Subcutaneous adipose tissue (tissue), 4 donors: Measurements from ENCODE around the gene COL18A1. TPM values are rescaled to one million over a fixed set of nuclear protein-coding genes. Genes with fewer than 3 reads are reported as not detected.

Experiments used
- total RNA-seq, 4 donors: library from RNA; depleted of rRNA; stranded (reverse); fragments of >200 nt; gene quantifications; one replicate each; pipeline ENCODE4 v1.1.0, GENCODE V29; 2016
- TF ChIP-seq, protein P1 (sequence below): fragments of 450-650 bp; IDR thresholded peaks from one replicate; pipeline ENCODE4 v1.5.1; 2016; ENCODE audit warnings: low read depth, mild to moderate bottlenecking, control low read depth, antibody characterized with exemption, moderate library complexity

The COL18A1 gene
- total RNA-seq, 4 donors from 2014 or later: 33.4 to 102 (median 66.7) TPM

DNA sequence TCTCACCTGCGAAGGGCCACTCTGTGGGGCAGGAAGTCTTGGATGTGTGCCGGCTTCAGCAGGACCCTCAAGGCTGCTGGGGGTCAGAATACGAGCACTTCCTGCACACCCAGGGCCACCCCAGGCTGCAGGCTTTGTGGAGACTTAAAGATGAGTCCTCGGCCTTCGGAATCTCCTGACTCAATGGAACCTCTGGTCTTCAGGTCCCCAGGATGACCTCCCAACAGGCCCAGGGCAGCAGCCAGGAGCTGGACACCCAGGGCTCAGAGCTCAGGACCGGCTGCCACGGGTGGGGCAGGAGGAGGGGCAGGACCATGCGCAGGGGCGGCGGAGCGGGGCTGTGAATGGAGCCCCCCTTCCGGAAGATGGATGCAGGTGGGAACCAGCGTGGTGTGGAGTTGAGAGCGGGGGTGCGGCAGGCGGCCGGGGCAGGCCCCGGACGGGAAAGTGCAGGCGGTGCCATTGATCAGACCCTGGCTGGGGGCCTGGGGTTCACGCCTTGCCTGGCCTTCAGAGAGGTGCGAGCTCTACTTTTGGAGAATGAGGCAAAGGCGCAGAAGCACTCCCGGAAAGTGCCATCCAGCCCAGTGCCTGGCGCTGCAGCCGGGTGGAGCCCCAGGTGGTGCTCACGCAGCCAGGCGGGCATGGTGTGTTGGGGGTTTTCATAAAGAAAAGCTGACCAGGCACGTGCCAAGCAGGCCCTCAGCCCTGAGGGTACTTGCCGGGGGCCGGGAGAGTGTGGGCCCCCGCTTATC, 10.4 kb downstream of the COL18A1 start:
- TF ChIP-seq, protein P1, sequence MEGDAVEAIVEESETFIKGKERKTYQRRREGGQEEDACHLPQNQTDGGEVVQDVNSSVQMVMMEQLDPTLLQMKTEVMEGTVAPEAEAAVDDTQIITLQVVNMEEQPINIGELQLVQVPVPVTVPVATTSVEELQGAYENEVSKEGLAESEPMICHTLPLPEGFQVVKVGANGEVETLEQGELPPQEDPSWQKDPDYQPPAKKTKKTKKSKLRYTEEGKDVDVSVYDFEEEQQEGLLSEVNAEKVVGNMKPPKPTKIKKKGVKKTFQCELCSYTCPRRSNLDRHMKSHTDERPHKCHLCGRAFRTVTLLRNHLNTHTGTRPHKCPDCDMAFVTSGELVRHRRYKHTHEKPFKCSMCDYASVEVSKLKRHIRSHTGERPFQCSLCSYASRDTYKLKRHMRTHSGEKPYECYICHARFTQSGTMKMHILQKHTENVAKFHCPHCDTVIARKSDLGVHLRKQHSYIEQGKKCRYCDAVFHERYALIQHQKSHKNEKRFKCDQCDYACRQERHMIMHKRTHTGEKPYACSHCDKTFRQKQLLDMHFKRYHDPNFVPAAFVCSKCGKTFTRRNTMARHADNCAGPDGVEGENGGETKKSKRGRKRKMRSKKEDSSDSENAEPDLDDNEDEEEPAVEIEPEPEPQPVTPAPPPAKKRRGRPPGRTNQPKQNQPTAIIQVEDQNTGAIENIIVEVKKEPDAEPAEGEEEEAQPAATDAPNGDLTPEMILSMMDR: no peak

DNA sequence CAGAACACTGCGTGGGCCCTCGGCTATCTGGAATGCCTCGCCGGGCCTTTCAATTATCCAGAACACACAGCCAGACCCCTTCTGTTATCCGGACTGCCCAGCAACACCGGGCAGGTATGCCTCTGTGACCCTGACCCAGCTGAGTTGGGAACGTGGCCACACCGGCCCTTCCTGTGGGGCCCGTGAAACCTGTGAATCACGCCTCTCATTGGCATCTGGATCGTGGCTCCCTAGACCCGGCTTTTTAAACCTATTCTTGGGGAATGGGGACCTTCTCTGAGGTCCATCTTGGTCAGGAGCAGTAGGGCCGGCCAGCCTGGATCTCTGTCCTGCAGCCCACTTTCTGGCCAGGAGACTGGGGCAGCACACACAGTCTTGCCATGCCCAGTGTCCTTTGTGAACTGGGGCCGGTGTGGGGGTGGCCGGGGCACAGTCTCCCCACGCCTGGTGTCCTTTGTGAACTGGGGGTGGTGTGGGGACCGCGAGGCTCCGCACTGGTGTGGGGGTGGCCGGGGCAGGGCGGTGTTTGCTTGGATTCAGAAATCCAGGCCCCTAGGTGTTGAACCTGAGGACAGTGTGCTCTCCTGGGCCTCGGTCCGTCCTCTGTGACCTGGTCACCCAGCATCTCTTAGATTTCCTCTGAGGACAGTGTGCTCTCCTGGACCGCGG, 11.1 kb downstream of the COL18A1 start:
- TF ChIP-seq, protein P1: no peak

DNA sequence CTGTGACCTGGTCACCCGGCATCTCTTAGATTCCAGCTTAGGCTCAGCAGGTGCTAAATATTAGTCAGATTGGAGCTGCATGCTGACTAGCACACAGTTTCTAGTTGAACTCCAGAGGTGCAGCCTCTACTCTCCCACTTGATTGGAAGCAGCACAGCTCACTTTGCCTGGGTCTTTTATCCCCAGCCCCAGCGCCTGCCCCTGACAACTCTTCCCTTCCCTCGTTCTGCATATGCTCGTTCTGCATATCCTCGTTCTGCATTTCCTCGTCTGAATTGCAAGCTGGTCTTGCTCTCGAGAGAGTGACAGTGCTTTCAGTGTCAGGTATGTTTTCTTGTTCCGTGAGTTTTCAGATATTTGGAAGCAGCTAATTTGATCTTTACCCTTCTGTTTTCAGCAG, 11.7 kb downstream of the COL18A1 start:
- TF ChIP-seq, protein P1: no peak

DNA sequence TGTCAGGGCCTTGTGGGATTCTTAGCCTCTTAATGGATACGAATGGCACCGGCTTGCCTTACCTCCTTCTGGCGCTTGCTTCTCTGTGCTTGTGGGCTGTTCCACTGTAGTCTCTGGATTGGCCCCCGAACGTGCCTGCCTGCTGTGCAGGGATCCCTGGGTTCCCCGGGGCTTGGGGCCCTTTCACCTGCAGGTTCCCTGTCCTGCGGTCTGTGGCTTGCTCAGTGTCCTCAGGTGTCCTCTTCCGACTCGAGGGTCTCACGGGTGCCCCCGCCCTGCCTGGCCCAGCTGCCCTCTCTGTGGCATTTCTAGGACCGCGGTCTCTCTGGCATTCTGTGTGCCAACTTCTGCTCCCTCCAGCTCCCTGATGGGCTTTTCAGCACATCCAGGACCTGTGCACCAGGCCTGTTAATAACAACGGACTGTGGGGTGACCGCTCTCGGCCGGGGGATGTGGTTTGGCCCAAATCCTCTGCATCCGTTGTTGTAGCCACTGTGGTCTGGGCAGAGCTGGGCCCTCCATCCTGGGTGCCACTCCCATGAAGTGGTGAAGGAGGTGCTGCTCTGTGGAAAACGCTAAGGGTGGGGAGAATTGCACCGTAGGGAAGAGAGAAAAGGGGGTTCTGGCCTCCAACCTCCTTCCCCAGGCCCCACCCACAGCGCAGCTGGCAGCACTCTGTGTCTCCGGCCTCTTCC, 12.4 kb downstream of the COL18A1 start:
- TF ChIP-seq, protein P1: no peak

DNA sequence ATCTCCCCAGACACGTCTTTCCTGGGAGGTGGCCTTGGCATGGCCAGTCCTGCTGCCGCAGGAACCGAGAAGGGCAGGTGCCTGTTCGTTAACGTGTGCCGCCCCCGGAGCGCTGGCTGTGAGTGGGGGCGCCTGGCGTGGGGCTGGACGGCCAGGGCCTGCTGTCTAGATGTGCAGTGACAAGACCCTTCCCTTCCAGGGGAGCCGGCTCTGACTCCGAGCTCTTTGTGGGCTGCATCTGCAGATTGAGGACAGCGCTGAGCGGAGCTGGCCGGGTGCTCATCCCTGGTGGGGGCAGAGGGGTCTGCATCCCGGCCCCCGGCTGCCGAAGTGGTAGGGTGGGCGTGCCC, 13.0 kb downstream of the COL18A1 start:
- TF ChIP-seq, protein P1: no peak

DNA sequence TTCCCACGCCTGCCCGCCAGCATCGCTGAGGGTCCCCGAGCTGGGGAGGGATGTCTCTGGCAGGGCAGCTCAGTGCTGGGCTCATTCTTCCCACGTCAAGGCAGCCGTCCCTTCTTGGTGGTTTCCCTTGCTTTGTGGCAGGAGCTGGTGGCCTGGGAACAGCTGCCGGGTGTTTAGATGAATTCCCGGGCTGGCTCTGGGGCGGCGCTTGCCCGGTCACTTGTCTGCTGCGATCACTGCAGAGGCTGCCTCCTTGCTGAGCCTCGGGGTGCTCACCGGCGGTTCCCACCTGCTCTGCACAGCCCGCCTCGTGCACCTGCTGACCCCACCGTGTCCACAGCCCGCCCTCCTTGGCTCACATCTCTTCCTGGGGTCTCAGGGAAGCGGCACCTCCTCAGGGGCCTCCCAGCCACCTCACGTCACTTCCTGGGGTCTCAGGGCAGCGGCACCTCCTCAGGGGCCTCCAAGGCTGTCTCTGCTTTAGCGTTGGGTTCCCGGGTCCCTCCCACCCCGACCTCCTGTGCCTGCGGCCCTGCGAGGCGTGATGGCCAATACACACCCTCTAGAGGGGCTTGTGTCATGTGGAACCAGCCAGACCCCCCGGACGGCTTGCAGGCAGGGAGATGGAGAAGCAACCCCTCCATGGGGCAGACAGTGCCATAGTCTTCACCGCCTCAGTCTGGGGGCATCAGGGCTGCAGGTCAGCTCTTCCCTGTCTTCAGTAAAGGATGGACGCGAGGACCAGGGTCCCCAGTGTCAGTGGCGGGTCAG, 13.5 kb downstream of the COL18A1 start:
- TF ChIP-seq, protein P1: no peak
